Measurements from ENCODE around the gene CYB561. TPM values are rescaled to one million over a fixed set of nuclear protein-coding genes. Genes with fewer than 3 reads are reported as not detected.

Gene CYB561
- total and polyA plus RNA-seq, 2 donors (not counting 3 experiments of a cell fraction or from before 2014, with no cell fraction given) = 34.9 to 71.1 TPM

DNA sequence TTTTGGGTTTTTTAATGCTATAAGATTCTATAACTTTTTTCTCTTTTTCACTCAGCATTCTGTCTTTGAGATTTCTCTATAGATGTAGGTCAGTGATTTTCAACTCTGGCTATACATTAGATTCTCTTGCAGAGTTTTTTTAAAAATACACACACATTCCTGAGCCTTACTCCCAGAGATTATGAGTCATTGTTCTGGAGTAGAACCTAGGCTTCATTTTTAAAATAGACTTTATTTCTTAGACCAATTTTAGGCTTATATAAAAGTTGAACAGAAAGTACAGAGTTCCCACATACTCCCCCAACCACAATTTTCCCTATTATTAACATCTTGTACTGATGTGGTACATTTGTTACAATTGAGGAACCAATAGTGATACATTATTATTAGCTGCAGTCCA, 63.3 kb downstream of the CYB561 start:
- ChIA-PET CTCF (interaction anchor here (0.6 to 1.6 kb wide), 4 partner anchors 17 to 300 kb away, joined by 3 to 7 read pairs (median 4); no protein-coding TSS in a partner anchor), POLR2A (no interaction called here)
- Histone ChIP-seq H3K9me1 (replicated peaks; ENCODE audit: control insufficient read depth, extremely low read depth, insufficient read depth, low read length) (no peaks in the 10 kb centered on the region), H3K4me1 (ENCODE audit: control insufficient read depth, extremely low read depth, insufficient read depth, low read length) (peaks cover 4% of the 10 kb centered on the region), H3K9me3 (replicated peaks; ENCODE audit: control insufficient read depth, insufficient read depth, low read length) (no peaks in the 10 kb centered on the region), H3K4me2 (ENCODE audit: insufficient read depth, low read length) (no peak overlapping the region), H3K27ac (ENCODE audit: insufficient read depth, low read depth, low read length) (no peak overlapping the region), H3K36me3 (ENCODE audit: control insufficient read depth in 2 of 2, extremely low read depth in 1 of 2, insufficient read depth in 2 of 2, low read length in 2 of 2) (no peaks in the 10 kb centered on the region), H3K79me2 (ENCODE audit: control insufficient read depth, insufficient read depth, low read length) (no peaks in the 10 kb centered on the region), H4K20me1 (replicated peaks; ENCODE audit: control insufficient read depth, extremely low read depth, insufficient read depth, low read length) (no peaks in the 10 kb centered on the region), H3K4me3 (replicated peaks in 1 of 3; ENCODE audit: insufficient read depth in 1 of 3, low read depth in 1 of 3, low read length in 3 of 3) (no peak overlapping the region), H3K9ac (replicated peaks; ENCODE audit: extremely low read depth, insufficient read depth, low read length) (no peak overlapping the region), H3K27me3 (ENCODE audit: control insufficient read depth in 2 of 2, insufficient read depth in 2 of 2, low read length in 2 of 2) (no peaks in the 10 kb centered on the region), H2AFZ (ENCODE audit: low read depth, low read length) (no peak overlapping the region)
- BruUV-seq (replicated peaks) = no TSS peak
- intact Hi-C loops (cut with micrococcal nuclease) (no loop called here), dilution Hi-C loops (cut with MboI; ENCODE audit: extremely low pct_ligation_motif_present, low sequenced_read_pairs) (no loop called here)
- DNase-seq (ENCODE audit: low read depth, low spot score) = no peak
- peak; percentile 63 for TF ChIP-seq FOS (IDR thresholded peaks at IDR 0.05; ENCODE audit: borderline replicate concordance, insufficient read depth, low read length)
- TF ChIP-seq EZH2 (IDR thresholded peaks at IDR 0.05; ENCODE audit: borderline replicate concordance, low read depth, low read length, severe bottlenecking) = no peak
- TF ChIP-seq GATA2 (IDR thresholded peaks at IDR 0.05; ENCODE audit: insufficient read depth, insufficient read length, low read depth, low read length) = no peak
- no peak for TF ChIP-seq POLR2AphosphoS5 (IDR thresholded peaks at IDR 0.05; ENCODE audit: insufficient read depth, low read depth, low read length)
- no peak for FAIRE-seq

Small RNA genes within 50 kb of the gene (small RNA-seq; reads per million reads assigned to genes)
- not detected for gene AC005828.6 (ENCODE audit: insufficient read depth, insufficient read length, low read depth, low replicate concordance)

Other genes with a start within 250 kb of the CYB561 start
- 207 and 226 TPM in 2 replicates for gene ACE, start 30.8 kb upstream of the CYB561 start, total RNA-seq
- gene ACE, start 30.8 kb upstream of the CYB561 start, polyA plus RNA-seq = 63.4 and 72.3 TPM in 2 replicates
- not detected in 2 replicates for gene KCNH6, start 77.1 kb upstream of the CYB561 start, total RNA-seq
- gene KCNH6, start 77.1 kb upstream of the CYB561 start, polyA plus RNA-seq = 0.07 and 0.13 TPM in 2 replicates
- gene DCAF7, start 104.2 kb upstream of the CYB561 start, total RNA-seq = 89.6 and 100 TPM in 2 replicates
- gene DCAF7, start 104.2 kb upstream of the CYB561 start, polyA plus RNA-seq = 82.8 and 88.2 TPM in 2 replicates
- 26.1 and 31.7 TPM in 2 replicates for gene TACO1, start 154.6 kb upstream of the CYB561 start, total RNA-seq
- 23.9 and 24.7 TPM in 2 replicates for gene TACO1, start 154.6 kb upstream of the CYB561 start, polyA plus RNA-seq
- 81.0 and 91.4 TPM in 2 replicates for gene MAP3K3, start 176.1 kb upstream of the CYB561 start, total RNA-seq
- gene MAP3K3, start 176.1 kb upstream of the CYB561 start, polyA plus RNA-seq = 47.4 and 56.6 TPM in 2 replicates

Measured in endothelial cell of umbilical vein (primary cell).